COR-L47 (cell line): ENCODE data around the gene CTCF.

Experiments
- DNase-seq: peaks from one replicate; lab custom pipeline; 2025; lab: John Stamatoyannopoulos, UW

The CTCF gene

GRCh38 chr16:67685388-67686112 lies 123.2 kb downstream of the CTCF start:
- no peak for DNase-seq
